SK-N-SH treated with all-trans-retinoic acid at 6 μM for 48 hours (cell line): ENCODE measurements around the gene SEMA5B.

Experiments used
- ARNTL ChIP-seq: fragments of 450-650 bp; formaldehyde crosslinking; IDR thresholded peaks from 2 replicates; pipeline ENCODE4 v1.5.0; 2020; ENCODE audit warnings: low read depth, mild to moderate bottlenecking, moderate library complexity, borderline replicate concordance
- CREB5 ChIP-seq: fragments of 250-450 bp; sonication (Bioruptor Pico); IDR thresholded peaks from 2 replicates; pipeline ENCODE4 v1.5.1; 2020; ENCODE audit warnings: low read depth, mild to moderate bottlenecking, moderate library complexity
- GLIS3 ChIP-seq: fragments of 250-450 bp; sonication (Bioruptor Pico); IDR thresholded peaks from 2 replicates; pipeline ENCODE4 v1.5.0; 2020; ENCODE audit warnings: mild to moderate bottlenecking, moderate library complexity
- PPARA ChIP-seq: fragments of 250-450 bp; sonication (Bioruptor Pico); IDR thresholded peaks from 2 replicates; pipeline ENCODE4 v1.5.0; 2020; ENCODE audit warnings: mild to moderate bottlenecking, borderline replicate concordance
- ZC3H10 ChIP-seq: fragments of 250-450 bp; sonication (Bioruptor Pico); IDR thresholded peaks from 2 replicates; pipeline ENCODE4 v1.5.1; 2021; ENCODE audit warnings: mild to moderate bottlenecking, moderate library complexity
- TF ChIP-seq, protein P1 (sequence below): fragments of 250-450 bp; sonication (Bioruptor Pico); IDR thresholded peaks from 2 replicates; pipeline ENCODE4 v1.8.0; 2020; ENCODE audit warnings: mild to moderate bottlenecking, moderate library complexity, borderline replicate concordance

DNA sequence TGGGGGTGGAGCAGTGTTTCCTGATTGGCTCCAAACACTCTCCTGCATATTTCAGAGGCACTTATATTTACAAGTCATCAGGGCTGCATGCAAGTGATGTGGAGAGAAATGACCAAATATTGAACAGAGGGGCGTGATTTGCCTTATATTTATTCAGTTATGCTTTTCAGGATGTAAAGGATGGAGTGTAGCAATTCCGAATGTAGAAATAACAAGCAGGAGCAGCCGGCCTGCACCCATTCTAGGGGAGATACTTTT lies 19.4 kb upstream of the SEMA5B start:
- no peak for TF ChIP-seq ARNTL (CRISPR knock-in tag)
- no peak for TF ChIP-seq PPARA (CRISPR knock-in tag)
- TF ChIP-seq CREB5 (CRISPR knock-in tag): no peak
- TF ChIP-seq, protein P1, sequence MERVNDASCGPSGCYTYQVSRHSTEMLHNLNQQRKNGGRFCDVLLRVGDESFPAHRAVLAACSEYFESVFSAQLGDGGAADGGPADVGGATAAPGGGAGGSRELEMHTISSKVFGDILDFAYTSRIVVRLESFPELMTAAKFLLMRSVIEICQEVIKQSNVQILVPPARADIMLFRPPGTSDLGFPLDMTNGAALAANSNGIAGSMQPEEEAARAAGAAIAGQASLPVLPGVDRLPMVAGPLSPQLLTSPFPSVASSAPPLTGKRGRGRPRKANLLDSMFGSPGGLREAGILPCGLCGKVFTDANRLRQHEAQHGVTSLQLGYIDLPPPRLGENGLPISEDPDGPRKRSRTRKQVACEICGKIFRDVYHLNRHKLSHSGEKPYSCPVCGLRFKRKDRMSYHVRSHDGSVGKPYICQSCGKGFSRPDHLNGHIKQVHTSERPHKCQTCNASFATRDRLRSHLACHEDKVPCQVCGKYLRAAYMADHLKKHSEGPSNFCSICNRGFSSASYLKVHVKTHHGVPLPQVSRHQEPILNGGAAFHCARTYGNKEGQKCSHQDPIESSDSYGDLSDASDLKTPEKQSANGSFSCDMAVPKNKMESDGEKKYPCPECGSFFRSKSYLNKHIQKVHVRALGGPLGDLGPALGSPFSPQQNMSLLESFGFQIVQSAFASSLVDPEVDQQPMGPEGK (CRISPR knock-in tag): no peak
- TF ChIP-seq ZC3H10 (CRISPR knock-in tag): no peak
- no peak for TF ChIP-seq GLIS3 (CRISPR knock-in tag)
